ENCODE results near the gene SMTN. TPM values are rescaled to one million over a fixed set of nuclear protein-coding genes. Genes with fewer than 3 reads are reported as not detected.

Gene SMTN
- total and polyA plus RNA-seq, 7 experiments from 2014 or later = 1.1 to 14.9 (median 4.4) TPM

DNA sequence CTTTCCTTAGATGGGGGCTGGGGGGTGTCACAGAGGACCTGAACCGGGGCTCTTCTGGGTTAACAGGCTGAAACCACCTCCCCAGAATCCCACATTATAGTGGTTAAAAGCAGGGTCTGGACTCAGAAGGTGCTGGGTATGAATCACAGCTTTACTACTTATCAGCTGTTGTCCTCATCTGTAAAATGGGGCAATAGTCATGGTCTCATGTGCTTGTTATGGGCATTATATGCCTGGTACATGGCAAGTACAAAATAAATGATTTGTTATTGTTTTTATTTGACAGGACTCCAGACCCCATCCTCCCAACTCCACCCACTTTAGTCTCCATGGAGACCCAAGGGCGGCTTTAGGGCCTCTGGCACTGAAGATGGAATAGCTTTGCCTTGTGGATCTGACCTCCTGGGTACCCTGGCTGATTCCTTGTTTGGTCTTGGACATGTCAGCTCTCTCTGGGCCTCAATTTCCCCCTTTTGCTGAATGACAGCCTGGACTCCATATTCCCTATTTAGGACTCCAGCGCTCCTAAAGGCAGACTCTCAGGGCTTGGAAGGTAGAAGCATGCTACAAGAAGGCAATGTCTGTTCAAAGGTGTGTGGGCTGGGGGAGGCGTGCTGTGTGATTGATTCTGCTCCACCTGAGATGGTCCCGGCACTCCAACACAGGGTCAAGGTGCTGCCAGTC is 812 bp upstream of the SMTN start:
- peak overlapping the region in 7 of 9 donors; percentile 13 to 78 (median 70) for H3K27ac Mint-ChIP-seq

DNA sequence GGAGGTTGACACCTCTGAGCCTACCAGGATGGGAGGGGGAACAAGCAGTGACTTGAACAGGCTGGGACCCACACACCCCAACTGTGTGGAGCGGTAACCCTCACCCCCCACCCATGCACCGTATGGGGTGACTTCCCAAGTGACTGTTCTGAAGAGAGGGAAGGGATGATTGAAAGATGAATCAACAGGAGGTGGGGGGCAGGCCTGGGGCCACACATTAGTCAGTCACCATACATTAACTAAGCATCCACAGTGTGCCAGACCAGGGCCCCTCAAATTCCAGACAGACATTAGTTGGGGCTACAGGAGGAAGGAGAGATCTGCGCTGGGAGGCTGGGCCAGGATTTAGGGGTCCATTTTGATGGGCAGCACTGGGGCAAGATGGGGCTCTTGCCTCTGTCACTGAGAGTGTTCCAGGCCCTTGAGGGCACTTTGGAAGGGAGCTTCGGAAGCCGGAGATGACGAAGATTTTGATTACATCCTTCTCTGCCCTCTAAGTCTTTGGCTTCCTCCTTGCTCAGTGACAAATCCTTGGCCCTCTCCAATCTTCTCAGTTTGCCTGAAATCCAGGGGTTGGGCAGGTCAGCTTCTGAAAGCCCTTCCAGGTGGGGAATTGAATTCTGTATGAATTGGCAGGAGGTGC is 966 bp downstream of the SMTN start:
- Mint-ChIP-seq H3K4me1 (peaks cover 26 to 43% (median 38%) of the 10 kb centered on the region in 7 donors), H3K4me3 (peak overlapping the region; percentile 33 to 93 (median 88)), H3K27me3 (no peaks in the 10 kb centered on the region), H3K27ac (peak overlapping the region in 6 of 9 donors; percentile 30 to 78 (median 53)), H3K36me3 (no peaks in the 10 kb centered on the region), H3K9me3 (no peaks in the 10 kb centered on the region)
- intact Hi-C loops (cut with micrococcal nuclease) = loop anchor here (1.0 to 10.0 kb wide), 7 partner anchors 113 to 795 kb away; partner anchors contain the start of genes CASTOR1 (in 1 of the 2), DEPDC5 (in 1 of the 2), LIMK2 (in 1 of the 2) and PIK3IP1 (in 1 of the 2)
- CTCF ChIA-PET = interaction anchor here (0.6 to 8.1 kb wide), 7 partner anchors 10 to 598 kb away, joined by 3 to 59 read pairs (median 7); no protein-coding TSS in a partner anchor
- Histone ChIP-seq H3K36me3 (ENCODE audit: control insufficient read depth in 2 of 3, insufficient read depth in 3 of 3, low read length in 3 of 3) (peaks cover 0 to 3% (median 0%) of the 10 kb centered on the region in 3 experiments), H3K27me3 (ENCODE audit: control insufficient read depth in 2 of 2, insufficient read depth in 2 of 2, low read length in 2 of 2) (no peaks in the 10 kb centered on the region), H3K4me1 (ENCODE audit: control insufficient read depth in 2 of 2, insufficient read depth in 2 of 2, low read length in 2 of 2) (peaks cover 13 to 39% of the 10 kb centered on the region in 2 donors), H3K4me3 (ENCODE audit: low read length) (peak overlapping the region; percentile 84), H3K9me3 (ENCODE audit: control insufficient read depth in 2 of 3, low read length in 3 of 3) (no peaks in the 10 kb centered on the region), H3K27ac (ENCODE audit: low read depth, low read length) (no peak overlapping the region)
- no peak for DNase-seq
- POLR2A ChIA-PET = interaction anchor here (0.9 to 5.3 kb wide), 7 partner anchors 113 to 210 kb away, joined by 3 to 31 read pairs (median 5); partner anchors contain the start of genes MORC2, PIK3IP1 and TUG1
- no peak for ATAC-seq

More for the DNA sequence above, 812 bp upstream of the SMTN start:
- no peaks in the 10 kb centered on the region for H3K27me3 Mint-ChIP-seq
- peaks cover 13 to 39% of the 10 kb centered on the region in 2 donors for H3K4me1 ChIP-seq (ENCODE audit: control insufficient read depth in 2 of 2, insufficient read depth in 2 of 2, low read length in 2 of 2)
- peak overlapping the region; percentile 84 for H3K4me3 ChIP-seq (ENCODE audit: low read length)
- no peak for ATAC-seq
- ChIA-PET CTCF (interaction anchor here (0.6 to 6.9 kb wide), 5 partner anchors 86 to 317 kb away, joined by 3 to 33 read pairs (median 3); partner anchors contain the start of genes MORC2 and TUG1), POLR2A (interaction anchor here (1.2 to 5.3 kb wide), 5 partner anchors 27 to 141 kb away, joined by 3 to 31 read pairs (median 8); partner anchors contain the start of genes MORC2, SELENOM and TUG1)
- H3K9me3 ChIP-seq (ENCODE audit: control insufficient read depth in 2 of 3, low read length in 3 of 3) = no peaks in the 10 kb centered on the region
- no peaks in the 10 kb centered on the region for H3K27me3 ChIP-seq (ENCODE audit: control insufficient read depth in 2 of 2, insufficient read depth in 2 of 2, low read length in 2 of 2)
- no peaks in the 10 kb centered on the region for H3K9me3 Mint-ChIP-seq
- no peak for DNase-seq
- peak overlapping the region; percentile 43 for H3K27ac ChIP-seq (ENCODE audit: low read depth, low read length)
- peaks cover 26 to 41% (median 36%) of the 10 kb centered on the region in 7 donors for H3K4me1 Mint-ChIP-seq
- intact Hi-C loops (cut with micrococcal nuclease) = loop anchor here (5.0 to 10.0 kb wide), 5 partner anchors 132 to 793 kb away; partner anchors contain the start of genes CASTOR1 (in 1 of the 2), DEPDC5 (in 1 of the 2), LIMK2 (in 1 of the 2) and PIK3IP1 (in 1 of the 2)
- H3K36me3 ChIP-seq (ENCODE audit: control insufficient read depth in 2 of 3, insufficient read depth in 3 of 3, low read length in 3 of 3) = peaks cover 0 to 3% (median 0%) of the 10 kb centered on the region in 3 experiments
- peak overlapping the region; percentile 83 to 93 (median 88) for H3K4me3 Mint-ChIP-seq
- H3K36me3 Mint-ChIP-seq = no peaks in the 10 kb centered on the region

GRCh38 chr22:31082606-31083376 is 1.7 kb downstream of the SMTN start:
- POLR2A ChIA-PET = interaction anchor here (0.8 to 5.3 kb wide), 9 partner anchors 25 to 209 kb away, joined by 3 to 31 read pairs (median 6); partner anchors contain the start of genes MORC2, PIK3IP1, SELENOM and TUG1
- Mint-ChIP-seq H3K27me3 (no peaks in the 10 kb centered on the region), H3K27ac (peak overlapping the region in 5 of 9 donors; percentile 35 to 70 (median 48)), H3K36me3 (no peaks in the 10 kb centered on the region), H3K4me3 (peak overlapping the region; percentile 33 to 93 (median 88)), H3K4me1 (peaks cover 26 to 43% (median 38%) of the 10 kb centered on the region in 7 donors), H3K9me3 (no peaks in the 10 kb centered on the region)
- Histone ChIP-seq H3K36me3 (ENCODE audit: control insufficient read depth in 2 of 3, insufficient read depth in 3 of 3, low read length in 3 of 3) (peaks cover 0 to 3% (median 0%) of the 10 kb centered on the region in 3 experiments), H3K4me3 (ENCODE audit: low read length) (no peak overlapping the region), H3K27me3 (ENCODE audit: control insufficient read depth in 2 of 2, insufficient read depth in 2 of 2, low read length in 2 of 2) (no peaks in the 10 kb centered on the region), H3K27ac (ENCODE audit: low read depth, low read length) (no peak overlapping the region), H3K4me1 (ENCODE audit: control insufficient read depth in 2 of 2, insufficient read depth in 2 of 2, low read length in 2 of 2) (peaks cover 13 to 39% of the 10 kb centered on the region in 2 donors), H3K9me3 (ENCODE audit: control insufficient read depth in 2 of 3, low read length in 3 of 3) (no peaks in the 10 kb centered on the region)
- CTCF ChIA-PET = interaction anchor here (0.6 to 8.1 kb wide), 10 partner anchors 9 to 336 kb away, joined by 3 to 59 read pairs (median 6); no protein-coding TSS in a partner anchor
- peak in 8 of 9 donors; percentile 42 to 63 (median 54) for DNase-seq
- intact Hi-C loops (cut with micrococcal nuclease) = loop anchor here (1.0 to 10.0 kb wide), 6 partner anchors 130 to 795 kb away; partner anchors contain the start of genes CASTOR1 (in 1 of the 2), DEPDC5 (in 1 of the 2), LIMK2 (in 1 of the 2) and PIK3IP1 (in 1 of the 2)
- ATAC-seq = no peak

GRCh38 chr22:31083377-31083768 is 2.3 kb downstream of the SMTN start:
- no peaks in the 10 kb centered on the region for H3K27me3 Mint-ChIP-seq
- H3K27ac Mint-ChIP-seq = peak overlapping the region in 3 of 9 donors; percentile 29 to 70 (median 58)
- Histone ChIP-seq H3K4me1 (ENCODE audit: control insufficient read depth in 2 of 2, insufficient read depth in 2 of 2, low read length in 2 of 2) (peaks cover 13 to 39% of the 10 kb centered on the region in 2 donors), H3K27ac (ENCODE audit: low read depth, low read length) (no peak overlapping the region), H3K9me3 (ENCODE audit: control insufficient read depth in 2 of 3, low read length in 3 of 3) (no peaks in the 10 kb centered on the region), H3K4me3 (ENCODE audit: low read length) (no peak overlapping the region), H3K36me3 (ENCODE audit: control insufficient read depth in 2 of 3, insufficient read depth in 3 of 3, low read length in 3 of 3) (peaks cover 0 to 3% (median 0%) of the 10 kb centered on the region in 3 experiments), H3K27me3 (ENCODE audit: control insufficient read depth in 2 of 2, insufficient read depth in 2 of 2, low read length in 2 of 2) (no peaks in the 10 kb centered on the region)
- H3K9me3 Mint-ChIP-seq = no peaks in the 10 kb centered on the region
- CTCF ChIA-PET = interaction anchor here (0.6 to 8.1 kb wide), 11 partner anchors 9 to 337 kb away, joined by 3 to 59 read pairs (median 6); no protein-coding TSS in a partner anchor
- ATAC-seq = no peak
- no peak for DNase-seq
- intact Hi-C loops (cut with micrococcal nuclease) = loop anchor here (5.0 to 10.0 kb wide), 5 partner anchors 129 to 796 kb away; partner anchors contain the start of genes CASTOR1 (in 1 of the 2), DEPDC5 (in 1 of the 2), LIMK2 (in 1 of the 2) and PIK3IP1 (in 1 of the 2)
- peaks cover 26 to 43% (median 38%) of the 10 kb centered on the region in 7 donors for H3K4me1 Mint-ChIP-seq
- H3K36me3 Mint-ChIP-seq = no peaks in the 10 kb centered on the region
- H3K4me3 Mint-ChIP-seq = peak overlapping the region; percentile 81 to 92 (median 88)
- POLR2A ChIA-PET = interaction anchor here (0.8 to 5.3 kb wide), 9 partner anchors 24 to 209 kb away, joined by 3 to 31 read pairs (median 11); partner anchors contain the start of genes MORC2, PIK3IP1, SELENOM and TUG1

GRCh38 chr22:31083923-31084810 is 3.0 kb downstream of the SMTN start:
- H3K9me3 ChIP-seq (ENCODE audit: control insufficient read depth in 2 of 3, low read length in 3 of 3) = no peaks in the 10 kb centered on the region
- H3K27ac ChIP-seq (ENCODE audit: low read depth, low read length) = peak overlapping the region; percentile 90
- CTCF ChIA-PET = interaction anchor here (0.6 to 8.1 kb wide), 22 partner anchors 10 to 451 kb away, joined by 3 to 59 read pairs (median 4); partner anchors contain the start of genes SELENOM and SLC35E4
- ATAC-seq = no peak
- H3K36me3 Mint-ChIP-seq = no peaks in the 10 kb centered on the region
- peaks cover 13 to 39% of the 10 kb centered on the region in 2 donors for H3K4me1 ChIP-seq (ENCODE audit: control insufficient read depth in 2 of 2, insufficient read depth in 2 of 2, low read length in 2 of 2)
- intact Hi-C loops (cut with micrococcal nuclease) = loop anchor here (1.0 to 10.0 kb wide), 19 partner anchors 23 to 797 kb away; partner anchors contain the start of genes LIMK2 (in 2 of the 2), SELENOM (in 2 of the 2), CASTOR1 (in 1 of the 2) and DEPDC5 (in 1 of the 2)
- H3K4me3 Mint-ChIP-seq = peak overlapping the region; percentile 81 to 92 (median 88)
- no peaks in the 10 kb centered on the region for H3K9me3 Mint-ChIP-seq
- H3K36me3 ChIP-seq (ENCODE audit: control insufficient read depth in 2 of 3, insufficient read depth in 3 of 3, low read length in 3 of 3) = peaks cover 0 to 3% (median 0%) of the 10 kb centered on the region in 3 experiments
- no peak for DNase-seq
- peak overlapping the region; percentile 87 for H3K4me3 ChIP-seq (ENCODE audit: low read length)
- peak overlapping the region in 8 of 9 donors; percentile 28 to 90 (median 72) for H3K27ac Mint-ChIP-seq
- POLR2A ChIA-PET = interaction anchor here (0.5 to 5.3 kb wide), 21 partner anchors 15 to 211 kb away, joined by 3 to 31 read pairs (median 5); partner anchors contain the start of genes MORC2, PIK3IP1, SELENOM and TUG1
- no peaks in the 10 kb centered on the region for H3K27me3 ChIP-seq (ENCODE audit: control insufficient read depth in 2 of 2, insufficient read depth in 2 of 2, low read length in 2 of 2)
- no peaks in the 10 kb centered on the region for H3K27me3 Mint-ChIP-seq
- peaks cover 26 to 43% (median 38%) of the 10 kb centered on the region in 7 donors for H3K4me1 Mint-ChIP-seq
